ENCODE data around the gene RPTOR.

RPTOR gene

GRCh38 chr17:80971704-80972304 is 427.2 kb downstream of the RPTOR start:
- DNase-seq: no peak

DNA sequence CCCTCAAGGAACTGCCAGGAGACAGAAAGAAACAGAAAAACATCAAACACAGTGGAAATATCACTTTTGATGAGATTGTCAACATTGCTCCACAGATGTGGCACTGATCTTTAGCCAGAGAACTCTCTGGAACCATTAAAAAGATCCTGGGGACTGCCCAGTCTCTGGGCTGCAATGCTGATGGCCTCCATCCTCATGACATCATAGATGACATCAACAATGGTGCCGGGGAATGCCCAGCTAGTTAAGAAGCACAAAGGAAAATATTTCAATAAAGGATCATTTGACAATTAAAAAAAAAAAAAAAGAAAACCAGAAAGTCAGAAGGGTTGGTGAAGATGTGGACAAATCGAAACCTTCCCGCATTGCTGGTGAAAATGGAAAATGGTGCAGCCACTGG is 432.1 kb downstream of the RPTOR start:
- no peak for DNase-seq

DNA sequence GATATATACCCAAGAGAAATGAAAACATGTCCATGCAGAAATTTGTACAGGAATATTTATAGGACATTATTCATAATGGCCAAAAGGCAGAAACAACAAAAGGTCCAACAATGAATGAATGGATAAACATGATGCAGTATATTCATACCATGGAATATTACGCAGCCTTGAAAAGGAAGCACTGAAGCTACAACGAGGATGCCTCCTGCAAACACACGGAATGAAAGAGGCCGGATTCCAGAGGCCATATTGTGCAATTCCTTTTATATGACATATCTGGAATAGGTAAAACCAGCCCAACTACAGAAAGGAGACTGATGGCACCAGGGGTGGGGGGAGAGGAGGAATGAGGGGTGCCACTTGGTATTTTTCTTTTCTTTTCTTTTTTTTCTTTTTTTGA is 432.5 kb downstream of the RPTOR start:
- DNase-seq: no peak

GRCh38 chr17:80978499-80979497 is 434.2 kb downstream of the RPTOR start:
- DNase-seq: no peak

DNA sequence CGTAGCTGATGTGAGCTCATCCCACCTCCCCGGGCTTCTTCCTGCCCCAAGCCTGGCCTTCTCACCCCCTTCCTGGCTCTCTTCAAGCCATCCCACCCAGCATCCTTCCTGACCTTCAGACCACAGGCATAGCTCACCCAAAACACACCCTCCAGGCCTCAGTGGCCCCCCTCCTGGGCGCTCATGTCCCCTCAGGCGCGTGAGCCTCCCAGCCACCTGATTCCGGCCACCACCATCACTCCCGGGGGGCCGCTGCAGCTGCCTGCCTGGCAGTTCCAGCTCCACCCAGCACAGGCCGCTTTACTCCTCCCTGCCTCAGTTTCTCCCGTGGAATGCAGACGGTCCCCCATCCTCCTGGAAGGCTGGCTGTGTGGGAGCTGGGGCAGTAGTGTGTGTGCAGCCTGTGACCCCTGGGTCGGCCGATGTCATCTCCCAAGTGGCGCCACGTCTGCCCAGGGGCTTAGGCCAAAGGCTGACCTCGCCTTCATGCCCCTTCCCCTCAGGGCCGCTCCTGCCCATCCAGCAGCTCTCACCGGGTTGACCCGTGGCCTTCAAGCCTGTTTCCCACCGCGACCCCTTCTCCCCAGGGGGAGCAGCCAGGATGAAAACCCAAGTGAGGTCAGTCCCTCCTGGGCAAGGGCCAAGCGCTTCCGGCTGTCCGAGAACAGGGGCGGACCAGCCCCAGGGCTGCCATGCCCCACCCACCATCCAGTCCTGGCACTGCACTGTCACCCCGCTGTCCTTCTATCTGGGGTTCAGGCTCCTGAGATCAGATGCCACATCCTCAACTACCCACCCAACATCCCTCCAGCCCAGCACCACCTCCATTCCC is 435.1 kb downstream of the RPTOR start:
- no peak for DNase-seq

- no peak for DNase-seq
These were observed 435.9 kb downstream of the RPTOR start for GRCh38 chr17:80980397-80981061.

- DNase-seq: no peak
These were observed 436.6 kb downstream of the RPTOR start for GRCh38 chr17:80981062-80981902.

GRCh38 chr17:80981929-80982425 is 437.3 kb downstream of the RPTOR start:
- no peak for DNase-seq

- no peak for DNase-seq
These were observed 437.9 kb downstream of the RPTOR start for GRCh38 chr17:80982426-80982974.

DNA sequence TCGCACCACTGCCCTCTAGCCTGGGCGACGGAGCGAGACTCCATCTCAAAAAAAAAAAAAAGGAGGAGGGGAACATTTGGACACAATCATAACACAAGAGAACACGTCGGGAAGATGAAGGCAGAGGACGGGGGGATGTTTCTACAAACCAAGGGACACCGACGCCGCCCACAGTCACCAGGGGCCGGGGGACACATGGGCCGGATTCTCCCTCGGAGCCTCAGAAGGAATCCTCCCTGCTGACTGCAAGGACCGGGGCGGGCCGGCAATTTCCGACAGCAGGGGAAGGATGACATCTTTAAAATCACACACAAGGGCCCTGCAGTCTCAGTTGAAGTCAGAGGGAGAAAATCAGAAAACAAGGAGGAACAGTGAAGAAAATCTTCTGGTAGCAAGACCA is 438.9 kb downstream of the RPTOR start:
- no peak for DNase-seq

DNA sequence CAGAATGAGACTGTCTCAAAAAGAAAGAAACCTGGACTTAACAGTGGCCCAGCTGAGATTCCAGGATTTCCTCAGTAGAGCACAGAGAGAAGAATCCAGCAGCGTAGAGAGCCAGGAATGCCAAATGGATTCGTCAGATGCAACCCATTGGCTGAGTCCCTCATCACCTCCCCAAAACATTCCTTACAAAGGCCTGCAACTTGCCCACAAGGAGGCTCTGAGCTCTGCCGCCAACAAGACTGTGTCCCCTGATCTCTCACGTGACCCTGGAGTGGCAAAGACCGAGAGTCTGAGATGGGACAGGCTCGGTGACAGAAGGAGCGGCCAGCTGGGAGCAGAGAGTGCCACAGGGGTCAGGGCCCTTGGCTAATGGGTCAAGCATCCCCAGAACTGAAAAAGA is 440.1 kb downstream of the RPTOR start:
- no peak for DNase-seq

GRCh38 chr17:80986046-80986445 is 441.4 kb downstream of the RPTOR start:
- no peak for DNase-seq

DNA sequence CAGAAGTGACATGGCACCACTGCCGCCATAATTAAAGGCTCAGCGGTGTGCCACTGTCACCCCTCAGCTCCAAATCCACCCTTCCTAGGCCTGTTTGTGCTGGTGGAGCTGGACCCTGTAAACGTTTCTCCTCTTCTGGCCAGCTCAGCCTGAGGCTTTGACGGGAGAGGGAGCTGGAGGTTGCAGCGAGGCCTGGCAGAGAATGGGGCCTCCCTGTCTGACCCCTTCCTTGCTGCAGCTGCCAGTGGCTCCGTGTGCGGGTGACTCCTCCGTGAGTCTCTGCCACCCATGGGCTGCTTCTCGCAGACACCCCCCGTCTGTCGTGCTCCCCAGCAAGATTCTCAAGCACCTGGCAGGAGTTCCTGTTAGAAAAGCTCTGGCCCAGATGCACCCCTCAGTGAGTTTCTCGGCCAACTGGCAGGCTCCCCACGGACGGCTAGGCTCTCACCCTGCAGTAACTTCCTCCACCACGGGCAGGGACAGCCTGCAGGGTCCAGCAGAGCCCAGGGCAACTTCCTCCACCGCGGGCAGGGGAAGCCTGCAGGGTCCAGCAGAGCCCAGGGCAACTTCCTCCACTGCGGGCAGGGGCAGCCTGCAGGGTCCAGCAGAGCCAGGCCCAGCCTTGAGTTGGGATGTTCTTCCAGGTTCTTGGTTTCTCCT is 442.3 kb downstream of the RPTOR start:
- DNase-seq: no peak

DNA sequence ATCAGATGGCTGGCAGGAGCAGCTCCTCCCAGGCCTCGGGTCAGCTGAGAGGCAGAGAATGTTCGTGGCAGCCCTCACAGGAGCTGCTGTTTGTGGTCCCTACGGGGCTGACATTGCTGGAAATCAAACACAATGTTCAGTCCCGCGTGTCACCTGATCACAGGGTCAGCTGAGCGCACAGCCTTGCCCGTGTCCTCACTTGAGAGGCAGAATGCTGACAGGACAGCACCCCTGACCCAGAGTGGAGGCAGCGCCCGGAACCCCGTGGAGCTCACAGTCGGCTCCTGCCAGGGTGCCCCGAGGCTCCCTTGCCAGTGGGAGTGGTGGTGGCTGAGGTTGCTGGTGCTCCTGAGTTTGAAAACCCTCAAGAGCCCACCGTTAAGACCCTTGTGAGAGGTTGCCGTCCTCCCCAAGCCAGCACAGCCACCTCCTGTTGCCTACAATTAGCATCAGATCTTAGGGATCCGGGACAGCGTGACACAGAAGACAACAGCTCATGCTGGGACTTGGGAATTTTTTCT is 443.4 kb downstream of the RPTOR start:
- DNase-seq: no peak

DNA sequence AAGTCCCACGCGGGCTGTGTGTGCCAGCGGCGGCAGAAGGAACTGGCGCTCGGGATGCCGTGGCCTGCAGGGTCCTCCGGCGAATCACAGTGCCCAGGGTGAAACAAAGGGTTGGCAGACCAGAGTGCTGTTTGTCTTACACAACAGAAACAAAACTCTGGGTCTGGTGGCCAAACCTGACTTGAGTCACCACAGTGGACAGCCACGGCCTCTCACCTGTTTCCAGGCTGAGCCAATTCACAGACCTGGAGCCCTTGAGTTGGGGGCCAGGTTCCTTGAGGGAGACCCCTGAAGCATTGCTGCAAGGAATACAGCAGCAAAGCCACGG is 444.9 kb downstream of the RPTOR start:
- no peak for DNase-seq

GRCh38 chr17:80990921-80991644 is 446.4 kb downstream of the RPTOR start:
- DNase-seq: no peak

DNA sequence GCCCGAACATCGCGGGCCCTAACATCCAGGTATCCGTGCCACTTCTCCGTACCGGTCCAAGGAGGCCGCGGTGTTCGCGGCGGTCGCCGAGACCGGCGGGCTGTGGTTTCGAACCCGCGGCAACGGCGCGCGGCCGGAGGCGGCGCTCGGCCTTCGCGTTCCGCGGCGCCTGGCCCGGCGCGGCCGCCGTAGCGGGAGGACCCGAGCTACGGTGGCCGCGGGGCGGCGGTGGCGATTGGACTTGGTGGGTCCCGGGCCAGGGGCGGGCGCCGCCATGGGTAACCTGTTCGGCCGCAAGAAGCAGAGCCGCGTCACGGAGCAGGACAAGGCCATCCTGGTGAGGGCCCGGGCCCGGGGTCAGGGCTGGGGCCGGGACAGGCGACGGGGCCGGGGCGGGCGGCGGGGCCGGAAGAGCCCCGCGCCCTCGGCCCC is 447.0 kb downstream of the RPTOR start, which contains the start of gene CHMP6:
Gene CHMP6, plus strand, starts transcription at position 197 of the 432 bp plus-strand sequence. Its CDS starts 78 bp downstream, at position 275.
- DNase-seq: no peak

DNA sequence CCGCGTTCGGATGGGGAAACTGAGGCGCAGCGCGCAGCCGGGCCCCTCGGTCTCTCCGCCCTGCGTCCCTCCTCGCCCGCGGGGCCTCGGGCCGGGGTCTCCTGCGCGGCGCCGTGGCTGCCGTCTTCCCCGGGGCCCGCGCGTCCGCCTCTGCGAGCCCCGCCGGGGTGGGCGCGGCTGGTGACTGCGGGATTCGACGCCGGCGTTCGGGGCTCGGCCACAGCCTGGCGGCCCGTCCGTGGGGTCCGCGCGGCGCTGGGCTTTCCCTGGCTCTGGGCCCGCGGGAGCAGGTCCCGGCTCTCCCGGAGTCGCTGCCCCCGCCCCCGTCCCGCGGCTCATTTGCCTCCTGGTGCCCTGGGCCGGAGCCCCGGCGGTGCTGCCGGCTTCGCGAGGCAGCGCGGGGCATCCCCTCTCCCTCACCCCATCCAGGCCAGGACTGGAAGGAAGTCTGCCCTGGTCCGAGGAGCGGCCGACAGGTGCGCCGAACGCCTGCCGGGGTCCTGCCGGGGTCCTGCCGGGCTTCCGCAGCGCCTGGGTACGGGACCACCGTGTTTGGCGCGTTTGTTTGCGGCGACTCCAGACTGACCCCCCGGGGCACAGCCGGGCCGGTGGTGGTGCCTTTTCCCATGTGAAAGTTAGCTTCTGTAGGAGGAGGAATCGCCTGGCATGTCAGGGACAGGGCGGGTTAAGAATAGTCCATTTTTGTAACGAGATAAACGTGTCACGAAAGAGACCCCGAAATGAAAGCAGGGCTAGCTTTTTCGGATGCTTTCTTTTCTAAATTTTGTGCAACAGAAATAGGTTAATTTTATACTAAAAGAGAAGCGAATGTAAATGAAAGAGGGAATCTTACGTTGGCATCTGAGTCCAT is 447.7 kb downstream of the RPTOR start:
- DNase-seq: no peak

Measured in NCI-H1417 treated with DMSO at 0.1 percent for 48 hours (cell line).